ENCODE measurements around the gene KDM6A. TPM values are rescaled to one million over a fixed set of nuclear protein-coding genes. Genes with fewer than 3 reads are reported as not detected.

KDM6A gene
- total RNA-seq, 1 donor from 2014 or later = 14.4 TPM

- Mint-ChIP-seq H3K27me3 (ENCODE audit: low read depth) (no peaks in the 10 kb centered on the region), H3K36me3 (ENCODE audit: low read depth) (no peaks in the 10 kb centered on the region), H3K27ac (ENCODE audit: unreplicated experiment) (no peak overlapping the region), H3K4me1 (ENCODE audit: low read depth) (no peaks in the 10 kb centered on the region), H3K4me3 (ENCODE audit: unreplicated experiment) (no peak overlapping the region), H3K9me3 (ENCODE audit: low read depth) (peaks cover 12% of the 10 kb centered on the region)
- no peak for DNase-seq (ENCODE audit: low spot score)
- TF ChIP-seq CTCF (IDR thresholded peaks at IDR 0.05) = no peak
Observed at GRCh38 chrX:45154462-45154861, 281.5 kb downstream of the KDM6A start.

GRCh38 chrX:45157647-45158046, 284.7 kb downstream of the KDM6A start:
- no peaks in the 10 kb centered on the region for H3K36me3 Mint-ChIP-seq (ENCODE audit: low read depth)
- DNase-seq (ENCODE audit: low spot score) = no peak
- H3K9me3 Mint-ChIP-seq (ENCODE audit: low read depth) = peaks cover 20% of the 10 kb centered on the region
- TF ChIP-seq CTCF (IDR thresholded peaks at IDR 0.05) = no peak
- no peaks in the 10 kb centered on the region for H3K4me1 Mint-ChIP-seq (ENCODE audit: low read depth)
- H3K27ac Mint-ChIP-seq (ENCODE audit: unreplicated experiment) = no peak overlapping the region
- H3K4me3 Mint-ChIP-seq (ENCODE audit: unreplicated experiment) = no peak overlapping the region
- H3K27me3 Mint-ChIP-seq (ENCODE audit: low read depth) = no peaks in the 10 kb centered on the region

Other genes with a start within 250 kb of the KDM6A start
- not detected in 3 replicates for gene DUSP21, start 29.2 kb upstream of the KDM6A start, total RNA-seq

Measured in chondrocyte (in vitro differentiated cells).